ENCODE measurements around the gene PARN.

GRCh38 chr16:14415291-14415690 is 214.8 kb downstream of the PARN start:
- TF ChIP-seq CTCF (IDR thresholded peaks at IDR 0.05; ENCODE audit: low read length) (no peak), EZH2 (optimal IDR thresholded peaks at IDR 0.05; ENCODE audit: low read depth, low read length) (no peak)

Data from MM.1S (cell line).